Measurements from ENCODE around the gene CUEDC1. TPM values are rescaled to one million over a fixed set of nuclear protein-coding genes. Genes with fewer than 3 reads are reported as not detected.

CUEDC1 gene
- 10 to 100 TPM; 16.5 to 22.5 (median 21.2) TPM for total RNA-seq
- polyA plus RNA-seq = 10 to 100 TPM; 26.4 to 30.4 TPM

GRCh38 chr17:57955183-57955931 is at the start of gene CUEDC1:
TSS of gene CUEDC1 (minus strand) at chr17:57955412. CDS start at chr17:57885564, 69,848 bp downstream.
- Histone ChIP-seq H3K4me3 (peak within 1 kb of the TSS; percentile 67 to 86 (median 78)), H3K9me3 (no peaks in the 10 kb centered on the region), H3K27ac (peak within 1 kb of the TSS; percentile 82 to 95 (median 93)), H3K4me1 (peaks cover 0 to 9% (median 0%) of the 10 kb centered on the region in 3 donors), H3K27me3 (no peaks in the 10 kb centered on the region), H3K36me3 (no peaks in the 10 kb centered on the region)
- 1% methylated on average over 31 to 79 of the region's 79 CpGs for WGBS, 2 donors
- intact Hi-C loops (cut with DNase I) = loop anchor here in 1 of 3 donors (10.0 kb wide), 1 partner anchor 61 kb away; no protein-coding TSS in a partner anchor
- DNase-seq (peak; percentile 77 to 93 (median 85)), ATAC-seq (peak; percentile 80 to 92 (median 84)), FAIRE-seq (no peak)
- no peak for TF ChIP-seq CTCF (IDR thresholded peaks at IDR 0.05)

- H3K4me1 ChIP-seq = peaks cover 13 to 39% (median 28%) of the 10 kb centered on the region in 3 donors
- no peak overlapping the region for H3K27ac ChIP-seq
- ATAC-seq (no peak), DNase-seq (no peak), FAIRE-seq (no peak)
- no peaks in the 10 kb centered on the region for H3K9me3 ChIP-seq
- intact Hi-C loops (cut with DNase I) = no loop called here
- peaks cover 0 to 37% (median 4%) of the 10 kb centered on the region in 3 donors for H3K36me3 ChIP-seq
- no peaks in the 10 kb centered on the region for H3K27me3 ChIP-seq
- TF ChIP-seq CTCF (IDR thresholded peaks at IDR 0.05) = no peak
- H3K4me3 ChIP-seq = no peak overlapping the region
- WGBS, 2 donors = 73 to 88% methylated on average over 3 of the region's 3 CpGs
These were observed 48.8 kb upstream of the CUEDC1 start for GRCh38 chr17:58004060-58004459.

- WGBS, 2 donors = 81 to 87% methylated on average over 2 of the region's 2 CpGs
- intact Hi-C loops (cut with DNase I) = no loop called here
- FAIRE-seq (no peak), ATAC-seq (no peak), DNase-seq (no peak)
- H3K36me3 ChIP-seq = peaks cover 0 to 37% (median 4%) of the 10 kb centered on the region in 3 donors
- no peak overlapping the region for H3K27ac ChIP-seq
- H3K9me3 ChIP-seq = no peaks in the 10 kb centered on the region
- no peak overlapping the region for H3K4me3 ChIP-seq
- TF ChIP-seq CTCF (IDR thresholded peaks at IDR 0.05) = no peak
- H3K4me1 ChIP-seq = peaks cover 13 to 33% (median 28%) of the 10 kb centered on the region in 3 donors
- no peaks in the 10 kb centered on the region for H3K27me3 ChIP-seq
These were observed 47.8 kb upstream of the CUEDC1 start for GRCh38 chr17:58002973-58003372.

- intact Hi-C loops (cut with DNase I) = no loop called here
- ATAC-seq (no peak), FAIRE-seq (no peak), DNase-seq (no peak)
- Histone ChIP-seq H3K36me3 (peaks cover 0 to 38% (median 4%) of the 10 kb centered on the region in 3 donors), H3K9me3 (no peaks in the 10 kb centered on the region), H3K27me3 (no peaks in the 10 kb centered on the region), H3K4me3 (no peak overlapping the region), H3K27ac (no peak overlapping the region), H3K4me1 (peaks cover 13 to 33% (median 28%) of the 10 kb centered on the region in 3 donors)
- no peak for TF ChIP-seq CTCF (IDR thresholded peaks at IDR 0.05)
- WGBS, 2 donors = 67 to 72% methylated on average over 4 of the region's 4 CpGs
These were observed 47.1 kb upstream of the CUEDC1 start for GRCh38 chr17:58002154-58002948.
